Measurements from ENCODE around the gene DLGAP1.
"Not testable (repeated sequence)": the region's sequence is repeated elsewhere in the genome, so short reads cannot be mapped to it uniquely, and the experiment has no call there.

Gene DLGAP1

DNA sequence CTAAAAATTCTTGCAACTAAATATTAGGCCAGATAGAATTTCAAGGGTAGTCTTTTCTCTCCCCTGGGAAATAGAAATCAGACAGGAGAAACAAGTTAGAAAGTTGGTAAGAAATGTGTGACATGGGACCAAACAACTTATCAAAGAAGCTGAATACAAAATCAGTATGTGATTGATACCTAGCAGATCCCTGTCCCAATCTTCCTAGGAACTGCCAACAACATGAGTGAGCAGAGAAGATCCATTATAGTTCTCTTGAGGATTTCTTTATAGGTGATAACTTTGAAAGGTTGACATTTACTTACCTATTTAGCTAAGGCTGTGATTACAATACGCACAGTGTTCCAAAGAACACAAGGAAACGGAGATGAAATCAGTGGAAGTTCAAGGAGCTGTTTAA lies 162.4 kb downstream of the DLGAP1 start:
- DNase-seq (ENCODE audit: low read depth, low spot score): no peak

DNA sequence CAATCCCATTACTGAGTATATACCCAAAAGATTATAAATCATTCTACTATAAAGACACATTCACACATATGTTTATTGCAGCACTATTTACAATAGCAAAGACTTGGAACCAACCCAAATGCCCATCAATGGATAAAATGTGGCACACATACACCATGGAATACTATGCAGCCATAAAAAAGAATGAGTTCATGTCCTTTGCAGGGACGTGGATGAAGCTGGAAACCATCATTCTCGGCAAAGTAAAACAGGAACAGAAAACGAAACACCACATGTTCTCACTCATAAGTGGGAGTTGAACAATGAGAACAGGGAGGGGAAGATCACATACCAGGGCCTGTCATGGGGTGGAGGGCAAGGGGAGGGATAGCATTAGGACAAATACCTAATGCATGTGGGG lies 167.8 kb downstream of the DLGAP1 start:
- not testable (repeated sequence) for DNase-seq (ENCODE audit: low read depth, low spot score)

DNA sequence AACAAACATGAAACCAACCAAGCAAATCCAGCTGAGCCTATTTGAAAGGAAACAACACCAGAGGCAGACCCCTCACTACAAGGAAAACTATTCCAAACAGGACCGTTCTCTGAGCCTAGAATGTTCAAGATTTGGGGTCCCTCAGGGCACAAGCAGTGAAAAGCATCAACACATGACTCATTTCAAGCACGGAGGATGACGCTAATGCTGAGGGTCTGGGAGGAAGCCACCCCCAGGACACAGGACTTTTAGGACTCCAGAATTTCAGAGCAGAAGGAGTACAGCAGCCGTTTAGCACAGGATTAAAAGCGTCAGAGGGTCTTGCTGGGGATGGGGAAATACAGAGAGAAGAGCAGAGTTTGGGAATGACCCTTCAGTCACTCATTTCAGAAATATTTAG lies 168.9 kb downstream of the DLGAP1 start:
- no peak for DNase-seq (ENCODE audit: low read depth, low spot score)

DNA sequence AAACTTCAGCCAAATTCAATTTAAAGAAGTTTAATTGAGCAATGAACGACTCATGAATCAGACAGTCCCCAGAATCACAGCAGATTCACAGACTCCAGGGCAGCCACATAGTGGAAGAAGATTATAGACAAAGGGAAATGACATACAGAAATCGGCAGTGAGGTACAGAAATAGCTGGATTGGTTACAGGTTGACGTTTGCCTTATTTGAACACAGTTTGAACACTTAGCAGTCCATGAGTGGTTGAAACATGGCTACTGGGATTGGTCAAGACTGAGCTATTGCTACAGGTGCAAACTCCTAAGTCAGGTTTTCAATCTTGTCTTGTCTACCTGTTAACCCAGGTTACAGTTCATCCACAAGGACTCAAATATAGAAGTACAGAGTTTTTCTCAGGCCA lies 169.6 kb downstream of the DLGAP1 start:
- no peak for DNase-seq (ENCODE audit: low read depth, low spot score)

DNA sequence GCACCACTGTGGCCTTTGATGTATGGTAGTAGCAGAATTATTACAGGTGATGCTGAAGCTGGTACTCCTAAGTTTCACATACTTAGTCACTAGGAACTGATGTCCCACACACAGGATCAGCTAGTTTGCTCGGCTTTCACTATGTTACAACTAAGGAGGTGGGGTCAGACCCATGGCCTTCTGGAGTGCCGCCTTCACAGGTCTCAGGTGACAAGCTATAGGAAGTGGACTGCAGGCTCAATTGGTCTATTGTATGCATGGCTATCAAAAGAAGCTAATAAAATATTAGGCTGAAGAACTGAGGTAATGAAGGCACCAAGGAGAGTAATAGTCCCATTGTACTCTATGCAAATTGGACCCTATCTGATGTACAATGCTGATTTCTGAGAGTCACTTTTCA lies 170.6 kb downstream of the DLGAP1 start:
- DNase-seq (ENCODE audit: low read depth, low spot score): no peak

DNA sequence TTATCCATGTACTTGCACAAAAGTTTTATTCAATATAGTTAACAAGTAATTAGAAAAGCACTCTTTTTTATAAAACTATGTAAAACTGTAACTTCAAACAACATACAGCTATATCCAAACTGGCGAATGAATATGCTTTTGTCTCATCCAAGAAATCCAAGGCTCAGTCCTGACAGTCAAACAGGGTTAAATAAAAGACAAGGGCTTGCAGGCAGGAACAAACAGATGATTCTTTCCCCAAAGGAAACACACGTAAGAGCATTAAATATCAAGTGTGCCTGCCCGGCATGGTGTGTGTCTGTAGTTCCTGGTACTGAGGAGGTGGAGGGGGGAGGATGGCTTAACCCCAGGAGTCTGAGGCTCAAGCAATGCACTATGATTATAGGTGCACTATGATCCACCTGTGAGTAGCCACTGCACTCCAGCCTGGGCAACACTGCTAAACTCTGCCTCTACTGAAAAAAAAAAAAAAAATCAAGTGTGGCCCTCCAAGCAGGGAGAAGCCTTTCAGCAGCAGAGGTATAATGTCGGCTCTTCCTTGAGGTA lies 171.3 kb downstream of the DLGAP1 start:
- no peak for DNase-seq (ENCODE audit: low read depth, low spot score)

DNA sequence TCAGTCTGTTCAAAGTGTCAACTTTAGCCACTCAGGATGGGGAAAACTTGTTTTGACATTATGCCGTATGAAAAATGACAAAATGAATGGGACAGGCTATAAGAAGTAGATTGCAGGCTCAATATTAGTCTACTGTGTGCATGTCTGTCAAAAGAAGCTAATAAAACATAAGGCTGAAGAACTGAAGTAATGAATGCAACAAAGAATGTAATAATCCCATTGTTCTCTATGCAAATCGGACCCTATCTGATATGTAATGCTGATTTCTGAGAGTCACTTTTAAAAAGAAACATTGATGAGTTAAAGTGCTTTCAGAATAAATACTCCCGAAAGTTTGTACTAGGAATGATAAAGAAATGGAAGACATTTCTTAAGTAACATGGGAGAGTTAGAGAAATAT lies 172.2 kb downstream of the DLGAP1 start:
- no peak for DNase-seq (ENCODE audit: low read depth, low spot score)

DNA sequence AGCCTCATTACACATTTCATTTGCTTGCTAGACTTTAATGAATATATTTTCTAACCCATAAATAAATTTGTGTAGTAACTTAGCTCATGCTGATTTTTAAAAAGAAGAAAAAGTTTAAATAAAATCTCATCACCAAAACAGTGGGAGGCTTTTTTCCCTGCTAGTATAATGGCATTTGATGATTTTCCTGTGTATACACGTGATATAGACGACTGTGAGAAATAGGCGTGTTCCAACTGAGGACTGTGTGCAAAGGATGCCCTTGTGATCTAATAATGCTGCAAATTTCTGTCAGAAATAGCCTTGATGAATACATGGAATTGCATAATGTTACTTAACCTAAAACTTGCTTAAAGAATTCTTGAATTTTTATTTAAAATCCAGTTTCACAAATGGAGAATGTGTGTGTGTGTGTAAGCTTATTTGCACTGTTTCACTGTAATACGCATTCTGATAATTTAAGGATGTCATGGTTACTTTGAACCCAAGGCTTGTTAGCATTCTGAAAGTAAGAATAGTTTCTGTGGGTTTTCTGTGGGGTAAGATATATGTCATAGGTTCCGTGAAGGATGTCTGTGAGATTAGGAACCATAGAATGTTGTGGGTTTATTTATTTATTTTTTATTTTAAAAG lies 178.0 kb downstream of the DLGAP1 start:
- no peak for DNase-seq (ENCODE audit: low read depth, low spot score)

DNA sequence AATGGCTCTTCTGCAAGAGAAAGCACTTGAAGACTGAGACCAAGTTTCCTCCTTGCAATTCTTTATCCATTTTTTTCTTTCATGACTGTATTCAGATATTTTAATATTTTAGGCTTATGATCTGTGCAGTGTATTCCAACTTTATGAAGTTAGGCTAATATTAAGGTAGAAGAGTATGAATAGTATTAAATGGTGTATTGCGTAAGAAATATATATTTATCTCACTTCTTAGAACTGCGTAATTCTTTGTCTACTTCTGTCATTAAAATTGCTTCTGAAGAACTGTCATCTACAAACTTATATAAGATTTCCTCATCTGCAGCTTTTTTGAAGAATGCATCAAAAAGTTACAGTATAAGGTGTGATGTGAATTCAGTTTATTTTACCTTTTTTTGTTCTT lies 183.2 kb downstream of the DLGAP1 start:
- no peak for DNase-seq (ENCODE audit: low read depth, low spot score)

DNA sequence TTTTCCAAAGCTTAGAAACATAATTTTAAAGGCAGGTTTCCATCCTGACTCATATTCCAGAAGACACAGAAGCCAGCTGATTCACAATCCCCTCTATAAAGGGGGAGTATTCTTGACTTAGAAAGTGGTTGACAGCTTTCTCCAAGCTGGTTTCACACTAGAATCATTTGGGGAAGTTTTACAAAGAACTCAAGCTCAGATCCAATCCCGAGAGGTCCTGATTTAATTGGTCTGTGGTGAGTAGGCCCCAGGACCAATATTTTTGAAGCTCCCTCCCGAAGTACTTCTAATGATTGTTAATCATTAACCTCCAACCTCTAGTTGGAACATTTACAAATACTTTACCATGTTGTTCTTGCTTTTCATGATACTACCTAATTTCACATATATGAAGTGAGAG lies 184.1 kb downstream of the DLGAP1 start:
- DNase-seq (ENCODE audit: low read depth, low spot score): no peak

DNA sequence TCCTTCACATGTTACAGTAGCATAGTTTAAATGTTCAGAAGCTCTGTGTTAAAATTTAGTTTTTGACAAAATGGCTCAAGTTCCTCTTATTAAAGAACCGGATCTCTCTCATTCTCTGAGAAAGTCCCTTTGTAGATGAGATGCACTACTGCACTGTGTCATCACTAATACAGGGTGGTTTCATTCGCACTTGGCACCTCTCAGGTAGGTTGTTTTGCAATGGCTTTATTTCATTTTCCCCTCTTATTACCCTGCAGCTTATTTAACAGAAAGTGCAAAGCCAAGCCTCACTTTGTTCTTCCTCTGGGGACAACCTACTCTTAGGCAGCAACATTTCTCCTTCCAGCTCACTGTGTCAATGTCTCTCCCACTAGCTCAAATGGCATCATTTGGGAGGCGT lies 185.1 kb downstream of the DLGAP1 start:
- DNase-seq (ENCODE audit: low read depth, low spot score): no peak

DNA sequence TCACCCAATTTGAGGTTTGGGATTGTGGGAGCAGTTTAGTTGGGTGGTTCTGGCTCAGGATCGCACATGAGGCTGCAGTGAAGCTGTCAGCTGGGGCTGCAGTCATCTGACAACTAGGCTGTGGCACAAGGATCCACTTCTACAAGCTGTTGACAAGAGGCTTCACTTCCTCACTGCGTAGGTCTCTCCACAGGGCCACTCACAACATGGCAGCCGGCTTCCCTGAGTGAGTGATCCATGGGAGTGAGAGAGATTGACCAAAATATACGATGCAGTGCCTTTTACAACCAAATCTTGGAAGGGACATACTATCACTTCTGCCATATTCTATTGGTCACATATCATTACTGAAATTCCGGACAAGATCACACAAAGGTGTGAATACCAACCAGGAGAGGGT lies 187.5 kb downstream of the DLGAP1 start:
- DNase-seq (ENCODE audit: low read depth, low spot score): no peak

DNA sequence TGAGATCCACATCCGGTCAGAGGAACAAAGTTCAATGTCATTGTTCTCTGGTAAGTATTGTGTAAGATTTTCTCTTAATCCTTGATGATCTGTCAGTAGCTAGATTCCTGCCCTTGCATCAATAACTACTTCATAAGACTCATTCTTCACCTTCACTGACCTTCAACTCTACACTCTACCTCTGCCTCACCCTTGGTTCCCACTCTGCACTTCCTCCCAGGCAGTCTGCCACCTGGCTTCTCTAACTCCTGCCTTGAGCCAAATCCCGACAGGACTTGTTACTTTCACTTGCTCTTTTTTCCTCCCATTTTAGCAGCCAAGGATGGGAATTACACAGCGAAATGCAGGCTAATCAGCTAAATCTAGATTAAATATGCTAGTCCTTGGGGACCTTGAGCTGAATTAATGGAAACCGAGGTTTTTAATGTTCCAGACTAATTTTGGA lies 190.7 kb downstream of the DLGAP1 start:
- no peak for DNase-seq (ENCODE audit: low read depth, low spot score)

DNA sequence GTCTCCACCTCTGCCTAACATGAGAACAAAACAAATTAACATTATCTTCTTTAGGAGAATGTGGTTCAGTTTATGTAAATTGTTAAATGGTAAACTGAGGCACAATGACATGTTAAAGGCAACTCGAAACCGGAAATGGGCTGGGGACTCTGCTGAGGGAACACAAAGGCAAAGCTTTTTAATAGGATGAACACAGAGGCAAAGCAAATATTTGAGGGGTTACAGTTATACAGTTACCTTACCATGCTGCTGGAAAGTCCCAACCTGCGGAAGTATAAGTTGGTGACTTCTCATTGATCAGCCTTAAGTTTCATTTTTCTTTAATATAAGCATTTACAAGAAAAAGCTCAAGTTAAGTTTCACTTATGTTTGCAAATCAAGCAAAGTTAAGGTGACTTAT lies 195.0 kb downstream of the DLGAP1 start:
- DNase-seq (ENCODE audit: low read depth, low spot score): no peak

DNA sequence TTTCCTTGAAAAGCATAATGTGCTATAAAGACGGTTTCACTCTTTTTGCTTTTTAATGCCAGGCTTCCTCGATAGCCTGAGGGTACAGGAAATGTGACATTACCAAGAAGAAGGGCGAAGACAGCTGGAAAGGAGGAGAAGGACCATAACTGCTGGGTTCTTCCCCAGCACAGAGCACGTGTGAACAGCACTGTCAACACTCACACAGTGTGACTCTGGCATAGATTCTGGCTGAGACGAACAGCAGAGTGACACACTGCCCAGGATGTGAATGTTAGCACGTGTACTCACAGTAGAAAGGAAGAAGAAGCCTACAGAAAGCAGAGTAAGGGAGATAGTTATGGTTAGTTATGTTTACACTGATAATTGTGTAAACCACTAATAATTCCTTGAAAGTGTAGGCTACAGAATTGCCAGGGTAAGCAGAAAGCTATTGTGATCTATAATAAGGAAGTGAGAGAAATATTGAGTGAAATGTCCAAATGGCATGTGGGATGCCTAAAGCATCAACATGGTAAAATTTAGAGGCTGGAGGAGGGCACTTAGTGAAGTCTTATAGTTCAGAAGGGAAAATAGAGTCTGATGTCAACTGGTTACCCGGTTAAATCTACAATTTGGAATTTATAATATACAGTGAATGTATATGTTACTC lies 198.2 kb downstream of the DLGAP1 start:
- DNase-seq (ENCODE audit: low read depth, low spot score): no peak

DNA sequence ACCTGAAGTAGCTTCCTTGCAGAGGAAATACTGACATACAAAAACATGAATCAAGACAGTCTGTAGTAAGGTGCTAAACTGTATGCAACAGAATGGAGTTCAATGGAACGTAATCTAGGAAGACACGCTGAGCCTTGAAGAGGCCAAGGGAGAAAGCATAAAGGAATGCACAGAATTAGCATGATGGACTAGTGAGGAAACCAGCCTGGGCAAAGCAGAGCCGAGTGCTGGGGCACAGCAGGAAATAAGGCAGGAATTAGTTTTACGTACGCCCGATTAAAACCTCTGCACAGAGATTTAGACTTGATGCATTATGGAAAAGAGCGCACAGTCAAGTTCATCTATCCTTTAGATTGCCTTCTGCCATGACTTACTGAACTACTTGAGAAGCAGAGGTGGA lies 200.3 kb downstream of the DLGAP1 start:
- DNase-seq (ENCODE audit: low read depth, low spot score): no peak

DNA sequence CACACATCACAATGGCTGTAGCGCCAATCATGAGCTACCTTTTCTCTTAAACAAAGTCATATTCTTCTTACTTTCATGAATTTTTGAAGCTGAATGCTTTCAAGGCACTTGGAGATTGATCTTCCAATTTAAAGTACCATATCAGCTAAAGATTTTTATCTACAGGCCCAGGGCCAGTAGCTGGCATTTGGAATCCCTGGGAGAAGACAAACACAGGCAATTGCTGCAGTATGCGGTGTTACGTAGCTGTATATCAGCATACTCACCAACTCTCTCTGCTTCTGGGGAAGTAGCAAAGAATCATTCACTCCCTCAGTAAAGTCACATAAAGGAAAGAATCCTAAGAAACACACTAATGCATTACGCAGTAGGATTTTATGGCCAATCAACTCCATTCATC lies 202.3 kb downstream of the DLGAP1 start:
- DNase-seq (ENCODE audit: low read depth, low spot score): no peak

DNA sequence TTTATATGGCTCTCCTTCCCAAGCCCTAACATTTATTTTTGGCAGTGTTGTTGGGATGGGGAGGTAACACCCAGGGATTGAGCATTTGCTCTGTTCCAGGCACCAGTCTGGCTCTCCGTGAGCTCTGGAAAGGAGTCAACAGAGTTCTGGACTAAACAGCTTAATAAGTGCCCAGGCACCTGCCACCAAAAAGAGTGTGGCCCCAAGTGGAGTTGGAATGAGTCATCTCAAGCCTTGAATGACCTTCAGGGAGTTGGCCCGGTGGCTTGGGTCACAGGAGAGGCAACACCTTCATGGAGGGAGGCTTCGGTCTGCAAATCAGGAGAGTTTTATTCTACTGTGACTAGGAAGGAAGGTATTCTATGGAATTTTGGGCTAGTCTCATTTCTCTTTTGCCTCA lies 203.2 kb downstream of the DLGAP1 start:
- DNase-seq (ENCODE audit: low read depth, low spot score): no peak

DNA sequence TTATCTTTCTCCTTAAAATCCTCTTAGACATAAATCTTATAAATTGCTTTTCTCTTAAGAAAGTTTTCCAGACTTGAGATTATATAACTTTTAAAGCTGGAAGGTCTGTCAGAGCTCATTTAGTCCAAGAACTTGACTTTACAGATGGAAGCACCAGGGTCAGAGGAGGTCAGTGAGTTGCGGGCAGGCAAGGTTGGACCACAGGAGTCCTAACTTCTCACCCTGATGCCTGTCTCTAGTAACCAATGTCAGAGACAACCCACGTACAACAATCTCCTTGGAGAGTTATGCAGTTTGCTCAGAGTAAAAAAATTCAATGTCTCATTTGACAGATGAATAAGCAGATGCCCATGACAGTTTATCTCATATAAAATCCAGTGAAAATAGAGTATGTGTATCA lies 203.9 kb downstream of the DLGAP1 start:
- DNase-seq (ENCODE audit: low read depth, low spot score): no peak

DNA sequence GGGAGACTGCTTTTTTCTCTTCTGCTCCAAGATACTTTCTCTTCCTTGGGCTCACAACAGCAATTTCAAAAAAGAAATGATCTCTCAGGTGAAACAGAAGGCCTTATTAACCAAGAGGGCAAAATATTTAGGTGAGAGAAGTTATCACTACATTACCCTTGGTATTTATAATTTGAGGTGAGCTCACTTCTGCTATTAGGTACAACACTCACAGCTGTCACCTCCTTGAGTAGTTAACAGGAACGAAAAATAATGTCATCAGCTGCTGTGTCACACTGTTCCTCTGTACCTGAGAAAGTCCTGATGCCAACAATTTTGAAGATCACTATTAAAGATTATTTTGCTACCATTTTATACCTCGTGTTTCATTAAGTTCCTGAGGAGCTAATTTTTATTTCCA lies 205.0 kb downstream of the DLGAP1 start:
- DNase-seq (ENCODE audit: low read depth, low spot score): no peak

DNA sequence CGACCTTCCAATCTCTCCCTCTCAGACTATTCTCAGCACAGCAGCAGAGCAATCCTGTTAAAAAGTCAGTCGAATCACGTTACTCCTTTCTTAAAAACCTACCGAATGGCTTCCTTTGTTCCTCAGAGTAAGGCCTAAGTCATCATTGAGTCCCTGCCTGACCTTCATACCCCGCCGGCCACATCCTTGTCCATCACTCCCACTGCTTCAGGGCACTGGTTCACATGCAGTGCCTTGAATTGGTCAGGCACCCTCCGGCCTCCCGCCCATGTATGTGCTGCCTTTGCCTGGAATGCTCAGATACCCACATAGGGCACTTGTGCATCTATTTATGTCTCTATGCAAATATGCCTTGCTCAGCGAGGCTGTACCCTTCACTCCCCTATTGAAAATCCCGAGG lies 206.4 kb downstream of the DLGAP1 start:
- DNase-seq (ENCODE audit: low read depth, low spot score): no peak

DNA sequence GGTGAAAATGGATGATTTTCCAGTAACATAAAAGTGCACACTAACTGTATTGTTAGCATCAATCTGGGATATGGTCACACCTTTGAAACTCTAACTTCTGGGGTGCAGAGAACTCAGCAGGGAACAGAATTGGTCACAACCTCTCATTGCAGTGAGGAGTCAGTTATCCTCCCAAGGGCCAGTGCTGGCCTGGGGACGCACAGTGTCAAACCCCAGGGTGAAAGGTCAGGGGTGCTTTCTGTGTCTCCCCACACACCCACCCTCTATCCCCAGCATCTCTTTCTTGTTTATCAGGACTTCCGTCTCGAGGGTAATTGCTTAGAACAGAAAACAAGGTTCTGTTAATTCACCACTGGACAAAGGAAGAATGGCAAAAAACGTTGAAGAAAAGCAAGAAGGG lies 208.7 kb downstream of the DLGAP1 start:
- no peak for DNase-seq (ENCODE audit: low read depth, low spot score)

DNA sequence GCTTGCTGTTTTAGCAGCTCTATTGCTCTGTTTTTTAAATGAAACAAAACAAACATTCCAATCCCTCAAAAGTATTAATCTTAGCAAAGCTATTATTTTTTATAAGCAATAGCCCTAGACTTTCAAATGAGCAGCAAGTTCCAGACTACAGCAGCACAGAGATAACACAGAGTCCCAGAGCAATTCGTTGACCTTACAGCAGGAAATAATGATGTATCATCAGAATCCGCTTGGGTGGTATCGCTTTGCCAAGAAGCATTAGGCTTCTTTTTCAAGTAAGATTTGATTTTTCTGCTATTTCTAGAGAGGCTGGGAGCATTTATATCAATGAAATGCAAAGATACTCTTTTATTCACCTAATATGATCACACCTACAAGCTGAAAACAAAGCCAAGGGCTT lies 209.7 kb downstream of the DLGAP1 start:
- no peak for DNase-seq (ENCODE audit: low read depth, low spot score)

All from activated CD4-positive, CD25-positive, alpha-beta regulatory T cell treated with anti-CD3 and anti-CD28 coated beads, Interleukin-2, amount 50 U/mL, for 16 hours (primary cell).